Stimulated activated CD8-positive, alpha-beta memory T cell treated with anti-CD3 and anti-CD28 coated beads, Interleukin-15, amount 100 ng/mL, for 4 hours (primary cell): ENCODE results near the gene HSBP1L1.

ENCODE experiments used
- DNase-seq, 2 donors: peaks; one replicate each; pipeline ENCODE4 v3.0.0-alpha.2; 2020; ENCODE audit warnings: low read depth in 2 of 2

Gene HSBP1L1

DNA sequence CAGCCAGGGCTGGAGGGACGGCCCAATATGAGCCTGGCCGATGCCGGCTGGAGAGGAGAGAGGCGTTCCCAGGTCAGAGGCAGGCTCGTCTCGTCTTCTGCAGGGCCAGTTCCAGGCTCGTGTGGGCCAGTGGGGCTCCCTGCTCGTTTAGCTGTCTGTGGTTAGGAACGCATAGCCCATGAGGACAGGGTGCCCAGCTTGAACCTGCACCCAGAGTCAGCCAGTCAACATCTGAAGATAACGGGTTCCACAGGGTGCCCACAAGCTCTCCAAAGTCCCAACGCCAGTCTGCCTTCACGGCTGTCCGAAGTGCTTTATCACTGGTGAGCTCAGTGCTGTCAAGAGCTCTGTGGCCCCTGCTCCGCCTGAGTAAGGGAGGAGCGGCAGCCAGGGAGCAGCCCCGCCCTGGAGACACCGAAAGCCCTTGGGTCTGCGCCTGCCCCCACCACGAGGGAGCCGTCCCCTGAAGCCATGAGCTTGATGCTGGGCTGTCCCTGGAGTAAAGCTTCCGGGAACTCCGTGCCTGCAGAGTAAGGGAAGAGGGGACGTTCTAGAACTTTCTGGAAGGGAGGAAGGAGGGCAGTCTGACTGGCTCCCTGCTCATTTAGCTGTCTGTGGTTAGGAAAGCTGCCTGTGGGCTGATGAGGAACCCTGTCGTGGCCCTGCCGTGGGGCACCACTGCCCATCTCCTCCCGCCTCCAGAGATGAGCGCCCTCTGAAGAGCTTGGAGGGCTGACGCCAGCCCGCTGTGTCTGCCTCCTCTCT lies 2.7 kb upstream of the HSBP1L1 start:
- no peak for DNase-seq

- DNase-seq = no peak
Observed at GRCh38 chr18:79962311-79962710, 2.1 kb upstream of the HSBP1L1 start.

DNA sequence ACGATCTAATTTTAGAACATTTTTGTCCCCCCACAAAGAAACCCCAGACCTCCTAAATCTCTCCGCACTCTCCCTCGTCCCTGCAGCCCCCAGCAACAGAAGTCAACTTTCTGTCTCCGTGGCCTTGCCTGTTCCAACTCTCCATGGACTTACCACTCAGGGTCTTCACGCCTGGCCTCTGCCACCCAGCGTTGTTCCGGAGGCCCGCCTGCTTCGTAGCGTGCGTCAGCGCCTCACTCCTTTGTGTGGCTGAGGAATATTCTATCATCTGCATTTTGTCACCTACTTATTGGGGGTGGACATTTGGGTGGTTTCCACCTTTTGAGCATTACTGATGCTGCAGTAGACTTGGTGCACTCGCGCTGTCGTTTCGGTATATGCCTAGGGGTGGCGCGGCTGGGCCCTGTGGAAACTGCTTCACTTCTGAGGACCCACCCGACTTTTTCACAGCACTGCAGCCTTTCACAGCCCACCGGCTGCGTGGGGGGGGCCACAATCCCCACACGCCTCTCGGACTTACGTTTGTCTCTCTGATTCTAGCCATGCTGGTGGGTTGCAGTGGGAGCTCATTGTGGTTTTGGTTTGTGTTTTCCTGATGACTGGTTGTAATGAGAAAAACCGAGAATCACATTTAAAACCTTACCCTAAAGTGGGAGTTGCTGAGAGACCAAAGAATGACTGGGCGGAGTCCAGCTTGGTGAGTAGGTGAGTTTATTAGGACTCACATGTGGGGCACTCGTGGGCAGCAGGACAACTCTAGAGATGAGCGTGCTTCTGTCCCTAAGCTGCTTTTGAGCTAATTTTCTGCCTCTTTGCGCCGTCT lies 1.4 kb upstream of the HSBP1L1 start:
- DNase-seq = no peak

DNA sequence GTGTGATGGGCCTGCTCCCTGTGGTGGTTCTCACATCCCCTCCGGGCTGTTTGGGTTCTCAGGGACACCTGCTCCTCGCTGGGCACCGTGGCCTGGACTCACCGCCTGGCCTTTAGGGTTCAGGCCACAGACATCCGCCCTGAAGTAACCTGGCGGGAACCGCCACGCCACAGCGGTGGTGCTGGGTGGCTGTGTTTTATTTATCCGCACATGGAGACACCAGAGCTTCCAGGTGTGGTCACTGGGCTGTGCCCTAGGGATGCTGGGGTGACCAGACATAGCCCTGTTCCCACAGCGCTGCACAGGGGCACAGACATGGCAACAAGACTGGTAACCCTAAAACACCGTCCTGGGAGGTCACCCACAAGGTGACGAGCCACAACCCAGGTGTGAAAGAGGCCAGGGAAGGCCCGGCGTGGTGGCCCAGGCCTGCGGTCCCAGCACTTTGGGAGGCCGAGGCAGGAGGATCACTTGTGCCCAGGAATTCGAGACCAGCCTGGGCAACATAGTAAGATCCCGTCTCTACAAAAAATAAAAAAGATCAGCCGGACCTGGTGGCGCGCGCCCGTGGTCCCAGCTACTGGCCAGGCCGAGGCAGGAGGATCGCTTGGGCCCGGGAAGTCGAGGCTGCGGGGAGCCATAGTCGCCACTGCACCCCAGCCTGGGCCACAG lies 649 bp upstream of the HSBP1L1 start:
- DNase-seq = no peak

- no peak for DNase-seq
Observed at GRCh38 chr18:79965119-79965902, 868 bp downstream of the HSBP1L1 start.

DNA sequence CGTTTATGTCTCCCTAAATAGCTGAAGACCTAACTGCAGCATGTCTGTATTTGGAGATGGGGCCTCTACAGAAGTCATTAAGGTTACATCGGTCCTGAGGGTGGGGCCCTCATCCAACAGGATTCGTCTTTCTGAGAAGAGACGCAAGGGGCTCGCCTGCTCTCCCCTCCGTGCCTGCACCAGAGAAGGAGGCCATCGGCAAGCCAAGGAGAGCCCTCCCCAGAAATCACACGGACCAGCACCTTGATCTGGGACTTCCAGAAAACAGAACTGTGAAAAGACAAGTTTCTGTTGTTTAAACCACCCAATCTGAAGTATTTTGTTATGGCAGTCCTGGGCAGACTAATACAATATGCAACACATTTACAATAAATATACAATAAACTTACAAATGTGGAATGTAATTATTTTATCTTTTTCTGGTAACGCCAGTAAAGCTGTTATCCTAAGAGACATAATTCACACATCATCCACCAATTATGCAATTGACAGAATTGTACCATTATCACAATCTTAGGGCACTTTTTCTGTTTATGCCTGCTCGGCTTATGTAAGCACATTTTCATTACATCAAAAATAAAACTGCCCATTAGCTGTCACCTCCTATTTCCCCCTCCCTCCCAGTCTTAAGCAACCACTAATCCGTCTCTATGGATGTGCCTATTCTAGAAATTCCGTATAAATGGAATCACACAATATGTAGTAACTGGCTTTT lies 6.1 kb downstream of the HSBP1L1 start:
- no peak for DNase-seq

GRCh38 chr18:79971211-79971952 lies 6.9 kb downstream of the HSBP1L1 start:
- no peak for DNase-seq

DNA sequence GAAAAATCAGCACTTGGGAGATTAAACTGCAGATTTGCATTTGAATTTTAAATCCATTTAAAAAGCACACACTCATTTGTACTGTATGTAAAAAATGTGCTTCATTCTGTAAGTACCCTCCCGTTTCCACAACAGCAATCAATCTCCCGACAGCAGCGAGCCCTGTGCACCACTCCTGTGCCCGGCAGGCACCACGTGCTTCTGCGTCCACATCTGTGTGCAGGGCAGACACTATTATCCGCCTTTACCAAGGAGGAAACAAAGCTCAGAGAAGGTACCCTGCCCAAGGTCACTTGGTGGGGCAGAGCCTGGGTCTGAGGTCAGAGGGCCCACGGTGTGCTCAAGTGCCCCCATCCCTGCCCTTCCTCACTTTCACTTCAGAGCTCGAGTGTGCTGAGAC lies 7.5 kb downstream of the HSBP1L1 start:
- no peak for DNase-seq

GRCh38 chr18:79972720-79973119 lies 8.3 kb downstream of the HSBP1L1 start:
- no peak for DNase-seq

DNA sequence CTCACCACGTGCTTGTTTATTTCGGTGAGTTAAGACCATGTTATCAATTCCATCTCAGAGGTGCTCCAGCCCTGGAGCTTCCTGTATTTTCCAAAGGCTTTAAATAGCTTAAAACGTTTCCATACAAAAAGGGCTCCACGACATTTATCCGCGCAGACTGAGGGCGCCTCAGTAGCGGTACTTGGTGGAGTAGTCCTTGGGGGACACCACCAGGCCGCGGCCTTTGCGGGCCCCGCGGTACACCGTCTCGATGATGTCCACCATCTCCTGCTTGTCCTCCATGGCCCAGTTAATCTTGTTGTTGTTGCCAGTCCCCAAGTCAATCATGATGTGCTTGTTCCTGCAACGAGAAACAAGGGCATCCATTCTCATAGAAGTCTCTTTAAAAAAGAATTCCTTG lies 9.1 kb downstream of the HSBP1L1 start:
- DNase-seq = no peak

DNA sequence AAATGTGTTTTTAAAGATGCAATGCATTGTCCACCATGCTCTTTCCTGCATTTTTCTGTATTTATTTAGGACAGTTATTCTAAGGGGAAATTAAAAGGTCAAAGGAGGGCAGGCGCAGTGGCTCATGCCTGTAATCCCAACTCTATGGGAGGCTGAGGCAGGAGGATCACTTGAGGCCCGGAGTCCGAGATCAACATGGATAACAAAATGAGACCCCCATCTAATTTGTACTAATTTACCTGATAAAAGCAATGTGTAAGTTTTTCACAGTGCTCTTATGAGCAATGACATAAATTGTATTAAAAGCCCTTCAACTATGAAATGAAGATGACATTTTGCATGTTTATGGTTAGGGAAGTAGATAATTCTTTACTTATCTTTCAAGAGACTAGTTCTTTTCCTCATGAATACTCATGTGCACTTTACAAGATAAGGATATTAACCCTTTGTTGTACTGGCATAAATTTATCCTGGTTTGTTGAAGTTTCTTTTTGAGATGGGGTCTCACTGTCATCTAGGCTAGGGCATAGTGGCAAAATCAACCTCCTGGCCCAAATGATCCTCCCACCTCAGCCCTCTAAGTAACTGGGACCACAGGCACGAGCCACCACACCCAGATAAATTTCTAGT lies 9.7 kb downstream of the HSBP1L1 start:
- DNase-seq = no peak

DNA sequence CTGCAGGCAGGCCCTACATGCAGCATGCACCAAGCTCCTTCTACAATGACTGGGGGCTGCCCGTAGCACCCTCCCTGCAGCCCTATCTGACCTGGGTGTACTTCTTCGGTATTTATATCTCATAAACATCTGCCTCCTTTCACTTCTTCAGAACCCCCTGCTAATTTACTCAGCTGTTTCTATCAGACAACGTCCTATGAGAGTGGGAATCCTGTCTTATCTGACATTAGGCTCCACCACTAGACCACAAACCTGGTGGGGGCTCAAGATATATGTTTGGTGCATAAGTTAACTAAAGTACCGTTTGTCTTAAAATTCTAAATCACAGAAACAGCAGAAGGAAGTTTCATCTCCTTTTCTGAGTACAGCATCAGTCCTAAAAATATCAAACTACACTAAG lies 10.6 kb downstream of the HSBP1L1 start:
- DNase-seq = no peak

DNA sequence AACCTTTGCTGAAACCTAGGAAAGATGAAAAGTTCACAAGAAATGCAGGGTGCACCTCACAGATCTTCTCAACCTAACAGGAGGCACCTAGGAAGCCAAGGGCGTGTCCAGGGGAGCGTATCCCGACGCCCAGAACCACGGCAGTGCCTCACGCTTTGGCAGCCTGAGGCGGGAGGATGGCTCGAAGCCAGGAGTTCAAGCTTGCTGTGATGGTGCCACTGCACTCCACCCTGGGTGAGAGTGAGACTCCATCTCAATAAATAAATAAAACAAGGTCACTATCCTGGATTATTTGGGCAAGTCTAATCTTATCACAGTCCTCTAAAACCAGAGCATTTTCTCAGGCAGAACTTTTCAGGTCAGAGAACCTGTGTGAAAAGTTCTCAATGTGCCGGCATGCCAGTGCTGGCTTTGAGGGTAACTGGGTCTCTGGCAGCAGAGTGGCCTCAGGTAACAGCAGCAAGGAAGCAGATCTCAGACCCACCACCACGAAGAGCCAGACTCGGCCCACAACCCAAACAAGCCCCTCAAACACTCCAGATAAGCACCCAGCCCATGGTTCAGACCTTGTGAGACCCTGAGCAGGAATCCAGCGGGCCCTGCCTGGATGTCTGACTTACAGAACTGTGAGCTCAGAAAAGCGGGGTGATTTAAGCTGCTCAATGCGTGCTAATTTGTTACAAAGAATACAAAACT lies 11.7 kb downstream of the HSBP1L1 start:
- no peak for DNase-seq

DNA sequence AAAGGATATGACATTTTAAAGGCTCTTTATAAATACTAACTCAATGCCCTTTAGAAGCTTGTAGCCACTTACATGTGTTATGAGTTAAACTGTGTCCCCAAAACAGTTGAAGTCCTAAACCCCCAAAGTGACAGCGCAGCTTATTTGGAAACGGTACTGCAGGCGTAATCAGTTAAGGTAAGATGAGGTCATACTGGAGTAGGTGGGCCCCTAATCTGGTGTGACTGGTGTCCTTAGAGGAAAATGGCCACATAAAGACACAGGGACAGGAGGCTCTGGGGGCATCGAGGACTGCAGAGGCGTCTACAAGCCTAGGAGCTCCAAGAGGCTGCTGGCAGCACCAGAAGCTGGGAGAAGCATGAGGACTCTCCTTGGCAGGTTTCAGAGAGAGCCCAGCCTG lies 15.4 kb downstream of the HSBP1L1 start:
- DNase-seq = no peak

DNA sequence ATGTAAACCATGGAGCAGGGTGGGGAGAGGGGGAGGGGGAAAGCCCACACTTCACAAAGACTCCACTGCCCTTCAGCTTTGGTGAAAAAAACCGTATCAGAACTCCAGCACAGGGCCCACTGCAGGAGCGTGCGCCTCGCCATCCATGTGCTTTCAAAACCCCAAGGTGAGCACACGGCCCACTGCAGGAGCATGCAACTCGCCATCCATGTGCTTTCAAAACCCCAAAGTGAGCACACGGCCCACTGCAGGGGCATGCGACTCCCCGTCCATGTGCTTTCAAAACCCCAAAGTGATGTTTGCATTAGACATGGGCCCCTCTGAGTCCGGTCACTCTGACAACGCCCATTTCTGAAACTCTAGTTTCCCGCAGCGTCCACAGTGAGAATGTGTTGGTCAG lies 16.1 kb downstream of the HSBP1L1 start:
- DNase-seq = no peak

DNA sequence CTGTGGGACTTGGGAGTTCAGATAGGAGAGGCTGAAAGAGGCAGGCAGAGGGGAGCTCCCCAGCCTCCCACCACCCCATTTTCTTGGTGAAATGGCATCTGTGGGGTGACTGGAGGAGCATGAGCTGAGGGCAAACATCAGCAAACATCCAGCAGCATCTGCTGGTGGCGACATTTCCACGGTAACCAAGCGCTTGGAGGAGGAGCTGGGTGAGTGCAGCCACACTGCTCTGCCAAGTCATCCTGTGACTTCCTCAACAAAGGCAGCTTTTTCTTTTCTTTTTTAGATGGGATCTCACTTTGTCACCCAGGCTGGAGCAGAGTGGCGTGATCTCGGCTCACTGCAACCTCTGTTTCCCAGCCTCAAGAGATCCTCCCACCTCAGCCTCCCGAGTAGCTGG lies 18.3 kb downstream of the HSBP1L1 start:
- DNase-seq = no peak

DNA sequence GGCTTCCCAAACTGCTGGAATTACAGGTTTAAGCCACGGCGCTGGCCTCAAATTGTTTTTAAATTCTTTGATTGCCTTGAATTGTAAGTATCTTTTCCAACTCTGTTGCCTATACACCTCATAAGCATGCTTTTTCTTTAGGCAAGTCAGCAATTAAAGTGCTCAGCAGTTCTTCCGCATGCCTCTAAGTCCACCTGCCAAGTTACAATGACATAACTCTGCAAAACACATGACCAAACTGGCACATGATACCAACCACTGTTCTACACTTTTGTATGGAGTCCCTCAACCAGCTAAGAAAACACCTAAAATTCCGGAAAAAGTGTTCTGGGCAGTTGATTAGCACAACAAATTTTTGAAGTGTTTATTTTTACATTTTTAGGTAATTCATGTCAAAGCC lies 18.8 kb downstream of the HSBP1L1 start:
- DNase-seq = no peak

GRCh38 chr18:79983793-79984192 lies 19.4 kb downstream of the HSBP1L1 start:
- no peak for DNase-seq

DNA sequence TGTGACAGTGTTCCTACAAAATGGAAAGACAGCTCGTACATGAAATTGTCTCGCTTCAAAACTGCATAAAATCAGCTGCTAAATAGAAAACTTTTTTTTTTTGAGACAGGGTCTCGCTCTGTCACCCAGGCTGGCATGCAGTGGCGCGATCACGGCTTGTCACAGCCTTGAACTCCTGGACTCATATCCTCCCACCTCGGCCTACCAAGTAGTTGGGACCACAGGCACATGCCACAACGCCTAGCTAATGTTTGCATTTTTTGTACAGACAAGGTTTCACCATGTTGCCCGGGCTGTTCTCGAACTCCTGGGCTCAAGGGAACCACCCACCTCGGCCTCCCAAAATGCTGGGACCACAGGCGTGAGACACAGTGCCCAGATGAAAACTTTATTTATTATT lies 20.7 kb downstream of the HSBP1L1 start:
- DNase-seq = no peak
